NCI-H1048 (cell line): ENCODE measurements around the gene CEP72.

ENCODE experiments used
- DNase-seq: peaks from one replicate; lab custom pipeline; 2025; lab: John Stamatoyannopoulos, UW

CEP72 gene

DNA sequence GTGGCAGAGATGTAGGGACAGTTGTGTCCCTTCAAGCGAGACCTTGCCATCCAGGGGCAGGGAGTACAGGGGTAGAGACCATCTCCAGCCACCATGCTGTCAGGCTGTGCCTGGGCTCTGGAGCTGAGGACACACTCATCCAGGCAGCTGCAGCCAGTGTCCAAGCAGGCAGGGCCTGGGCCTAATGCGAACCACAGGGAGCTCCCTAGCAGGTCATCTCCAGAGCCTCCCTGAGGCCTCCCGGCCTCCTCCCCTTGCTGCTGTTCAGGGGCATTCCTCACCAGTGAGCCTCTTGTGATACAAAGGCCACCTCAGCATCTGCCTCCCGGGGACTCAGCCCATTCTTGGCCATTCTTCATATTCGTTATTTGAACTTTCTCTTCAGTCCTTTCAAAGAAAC lies 46.0 kb downstream of the CEP72 start:
- DNase-seq, result no peak

- no peak for DNase-seq
Measured at GRCh38 chr5:659496-660263, 47.5 kb downstream of the CEP72 start.

GRCh38 chr5:660491-661030 lies 48.4 kb downstream of the CEP72 start:
- no peak for DNase-seq

GRCh38 chr5:661891-662750 lies 50.0 kb downstream of the CEP72 start:
- no peak for DNase-seq

DNA sequence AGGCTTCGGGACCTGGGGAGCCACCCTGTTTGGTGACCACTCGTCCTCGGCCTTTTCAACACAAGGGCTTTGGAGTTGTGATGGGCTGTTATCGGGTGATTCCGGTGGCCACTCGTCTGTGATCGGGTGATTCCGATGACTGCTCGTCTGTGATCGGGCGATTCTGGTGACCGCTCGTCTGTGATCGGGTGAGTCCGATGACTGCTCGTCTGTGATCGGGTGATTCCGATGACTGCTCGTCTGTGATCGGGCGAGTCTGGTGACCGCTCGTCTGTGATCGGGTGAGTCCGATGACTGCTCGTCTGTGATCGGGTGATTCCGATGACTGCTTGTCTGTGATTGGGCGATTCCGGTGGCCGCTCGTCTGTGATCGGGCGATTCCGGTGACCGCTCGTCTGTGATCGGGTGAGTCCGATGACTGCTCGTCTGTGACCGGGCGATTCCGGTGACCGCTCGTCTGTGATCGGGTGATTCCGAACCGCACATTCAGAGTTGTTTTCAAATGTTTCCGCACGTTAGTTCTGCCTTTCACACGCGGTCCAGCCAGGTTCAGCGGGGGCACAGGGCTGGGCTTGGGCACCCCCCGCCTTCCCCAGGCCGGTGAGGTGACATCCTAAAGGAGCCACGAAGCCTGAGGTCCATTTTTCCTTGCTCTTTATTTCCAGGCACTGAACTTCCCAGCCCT lies 50.8 kb downstream of the CEP72 start:
- no peak for DNase-seq

GRCh38 chr5:663436-664342 lies 51.5 kb downstream of the CEP72 start:
- DNase-seq, result no peak

DNA sequence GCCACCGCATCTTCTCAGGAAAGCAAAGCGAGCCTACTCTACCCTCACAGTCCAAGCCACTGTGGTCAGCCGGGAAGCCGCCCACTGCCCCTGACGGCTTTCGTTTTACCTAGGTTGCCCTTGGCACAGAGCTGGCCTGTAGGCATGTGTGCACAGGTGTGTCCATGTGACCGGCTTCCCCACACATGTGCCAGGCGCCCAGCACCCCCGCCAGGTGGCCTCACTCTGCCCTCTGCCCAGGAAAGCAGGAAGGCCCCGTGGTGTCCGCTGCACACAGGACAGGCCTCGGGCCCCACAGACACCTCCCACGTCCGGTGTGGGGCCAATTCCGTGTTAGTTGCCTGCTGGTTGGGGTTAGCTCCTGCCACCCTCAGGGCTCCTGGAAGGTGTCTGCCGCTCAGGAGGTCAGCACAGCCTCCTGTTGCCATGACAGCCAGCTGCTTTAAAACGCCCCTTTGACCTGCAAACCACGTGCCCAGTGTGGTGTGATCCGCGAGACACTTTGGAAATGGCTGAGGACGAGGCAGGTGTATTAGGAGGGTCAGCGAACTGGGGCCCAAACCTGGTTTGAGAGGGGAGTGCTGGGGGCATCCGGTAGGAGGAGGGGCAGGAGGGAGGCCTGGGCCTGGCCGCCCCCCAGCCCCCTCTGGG lies 52.3 kb downstream of the CEP72 start:
- DNase-seq, result no peak

- DNase-seq, result no peak
Measured at GRCh38 chr5:664994-665360, 52.8 kb downstream of the CEP72 start.

DNA sequence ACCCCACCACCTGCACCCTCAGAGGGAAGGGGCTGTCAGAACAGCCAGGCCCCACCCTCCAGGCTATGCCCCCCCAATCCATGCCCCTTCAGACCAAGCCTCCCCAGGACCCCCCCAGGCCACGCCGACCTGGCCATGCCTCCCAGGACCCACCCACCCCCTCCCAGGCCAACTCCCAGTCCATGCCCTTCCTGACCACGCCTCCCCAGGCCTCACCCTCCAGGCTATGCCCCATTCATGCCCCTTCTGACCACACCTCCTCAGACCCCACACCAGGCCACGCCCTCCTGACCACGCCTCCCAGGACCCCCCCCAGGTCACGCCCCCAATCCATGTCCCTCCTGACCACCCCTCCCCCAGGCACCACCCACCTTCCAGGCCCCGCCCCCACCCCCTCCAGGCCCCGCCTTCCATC lies 53.4 kb downstream of the CEP72 start:
- no peak for DNase-seq

DNA sequence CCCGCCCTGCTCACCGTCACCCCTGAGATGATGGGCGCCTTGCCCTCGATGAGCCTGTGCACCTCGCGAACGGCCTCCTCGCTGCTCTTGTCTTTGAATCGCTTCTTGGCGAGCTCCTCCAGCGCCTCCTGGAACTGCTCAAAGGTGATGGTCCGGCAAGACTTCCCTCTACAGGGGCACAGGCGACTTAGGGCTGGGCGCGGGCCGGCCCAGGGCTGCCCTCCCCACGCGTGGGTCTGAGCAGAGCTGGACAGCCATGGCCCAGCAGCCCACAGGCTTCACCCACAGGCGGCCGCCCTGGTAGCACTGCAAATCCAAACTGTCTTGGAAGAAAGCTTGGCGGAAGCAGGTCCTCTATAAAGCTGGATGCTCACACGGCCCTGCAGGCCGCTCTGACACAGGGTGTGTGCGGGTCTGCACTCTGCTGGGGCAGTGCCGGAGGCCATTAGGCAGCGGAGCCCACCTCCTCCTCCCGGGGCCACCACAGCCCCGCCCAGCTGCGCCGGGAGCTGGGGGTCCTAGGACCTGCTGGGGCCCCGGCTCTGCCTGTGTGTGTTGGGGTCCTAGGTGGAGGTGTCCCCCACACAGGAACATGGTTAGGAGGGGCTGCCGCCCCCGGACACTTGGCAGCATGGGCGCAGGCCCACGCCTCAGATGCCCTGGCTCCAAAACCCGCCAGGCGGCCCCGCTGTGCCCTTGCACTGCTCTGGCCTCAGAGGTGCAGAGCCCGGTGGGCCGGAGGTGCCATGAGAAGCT lies 54.0 kb downstream of the CEP72 start:
- DNase-seq, result no peak

GRCh38 chr5:666816-667498 lies 54.8 kb downstream of the CEP72 start:
- no peak for DNase-seq

GRCh38 chr5:668283-668995 lies 56.3 kb downstream of the CEP72 start:
- DNase-seq, result no peak

DNA sequence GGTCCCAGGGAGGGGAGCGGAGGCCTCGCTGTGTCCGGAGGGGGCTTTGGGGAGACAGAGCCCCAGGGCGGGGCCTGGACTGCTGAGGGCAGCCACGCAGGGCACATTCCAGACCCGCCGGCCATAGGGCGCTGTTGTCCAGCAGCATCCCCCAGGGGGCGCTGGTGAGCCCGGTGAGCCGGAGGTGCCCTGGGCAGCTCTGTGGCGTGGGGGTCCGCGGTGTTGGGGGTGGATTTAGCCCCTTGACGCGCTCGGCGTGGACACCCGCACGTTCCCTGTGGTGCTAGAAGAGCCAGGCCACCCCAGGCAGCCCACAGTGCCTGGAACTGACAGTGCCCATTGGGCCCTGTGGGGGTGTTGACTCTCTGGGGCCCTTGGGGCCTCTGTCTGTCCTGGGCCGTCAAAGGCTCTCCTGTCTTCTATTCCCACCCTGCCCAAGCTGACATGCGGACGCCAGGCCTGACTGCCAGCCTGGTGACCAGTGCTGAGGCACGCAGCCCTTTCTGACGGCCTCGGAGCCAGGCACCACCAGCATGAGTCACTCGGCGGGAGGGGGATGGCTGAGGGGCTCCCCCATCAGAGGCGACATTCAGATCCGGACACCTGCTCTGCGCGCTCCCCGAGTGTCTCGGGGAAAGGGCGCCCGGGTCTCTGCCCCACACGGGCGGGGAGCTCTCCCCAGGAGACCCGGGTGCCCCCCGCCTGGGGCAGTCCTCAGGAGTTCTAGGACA lies 57.1 kb downstream of the CEP72 start:
- no peak for DNase-seq

DNA sequence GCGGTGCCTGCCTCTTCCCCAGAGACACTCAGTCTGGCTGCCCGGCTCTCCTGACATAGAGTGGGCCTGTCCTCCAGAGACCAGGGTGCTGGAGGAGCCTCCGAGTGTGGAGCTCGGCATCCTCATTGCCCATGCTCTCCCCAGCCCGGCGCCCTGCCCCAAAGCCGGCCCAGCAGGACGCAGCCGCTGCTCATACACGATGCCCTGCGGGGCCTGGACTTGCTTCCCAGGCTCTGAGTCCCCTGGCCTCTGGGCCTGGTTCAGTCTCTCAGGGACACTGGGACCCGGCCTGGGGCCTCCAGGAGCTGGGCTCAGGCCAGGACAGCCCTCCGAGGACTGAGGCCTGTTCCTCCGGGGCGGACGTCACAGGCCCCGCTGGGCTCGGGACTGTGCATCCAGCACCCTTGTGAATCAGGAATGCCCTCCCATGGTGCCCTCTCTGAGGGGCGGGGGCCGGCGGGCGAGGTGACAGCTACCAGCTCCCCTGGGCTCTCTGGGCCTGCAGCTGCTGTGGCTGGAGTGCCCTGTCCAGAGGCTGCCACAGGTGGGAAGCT lies 57.8 kb downstream of the CEP72 start:
- no peak for DNase-seq

DNA sequence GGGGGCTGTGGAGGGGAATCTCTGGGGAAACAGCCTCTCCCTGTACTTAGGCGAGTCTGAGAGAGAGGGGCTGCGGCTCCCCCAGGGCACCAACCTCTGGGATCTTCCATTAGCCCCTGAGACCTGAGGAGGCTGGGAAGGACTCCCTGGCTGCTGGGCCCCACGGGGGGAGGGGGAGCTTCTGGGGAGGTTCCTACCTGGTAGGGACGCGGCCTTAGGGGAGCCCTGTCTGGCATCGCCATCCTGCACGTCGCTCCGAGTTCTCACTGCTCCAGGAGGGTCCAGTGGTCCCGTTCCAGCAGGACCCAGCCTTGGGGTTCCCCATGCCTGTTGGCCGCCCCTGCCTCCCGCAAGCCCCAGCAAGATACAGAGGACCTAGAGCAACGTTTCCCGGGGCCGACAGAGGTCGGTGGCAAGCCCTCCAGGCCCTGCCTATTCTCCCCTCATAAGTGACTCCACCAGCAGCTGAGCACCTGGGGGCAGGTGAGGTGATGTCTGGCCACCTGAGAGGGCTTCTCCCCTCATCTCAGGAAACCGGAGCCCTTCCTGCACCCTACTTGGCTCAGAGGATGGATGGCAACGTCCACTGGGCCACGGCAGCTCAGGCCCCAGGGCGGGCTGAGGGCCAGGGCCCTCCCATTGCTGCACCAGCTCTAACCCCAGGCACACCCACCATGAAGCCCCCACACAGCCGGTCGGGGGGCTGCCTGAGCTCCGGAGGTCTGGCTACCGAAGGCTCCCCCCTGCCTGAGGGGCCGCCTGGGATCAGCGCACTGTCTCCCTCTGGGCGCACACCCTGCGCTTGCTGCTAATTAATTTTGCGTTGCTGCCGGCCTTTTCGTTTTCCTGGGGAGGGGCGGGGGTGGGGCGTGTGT lies 58.5 kb downstream of the CEP72 start:
- no peak for DNase-seq

GRCh38 chr5:671459-672328 lies 59.6 kb downstream of the CEP72 start:
- peak; percentile 43 for DNase-seq
